DMS53 treated with DMSO at 0.1 percent for 48 hours (cell line): ENCODE measurements around the gene SYNE4.
"Not testable (repeated sequence)": the region's sequence is repeated elsewhere in the genome, so short reads cannot be mapped to it uniquely, and the experiment has no call there.

ENCODE experiments used
- DNase-seq: peaks from one replicate; lab custom pipeline; 2025; ENCODE audit not compliant: unreplicated experiment; lab: John Stamatoyannopoulos, UW

Gene SYNE4

GRCh38 chr19:36008336-36008978 is at the start of gene SYNE4:
TSS of gene SYNE4 (minus strand) at chr19:36008813. CDS start at chr19:36008681, 132 bp downstream.
- DNase-seq, result peak; percentile 89

- peak; percentile 97 for DNase-seq
Measured at GRCh38 chr19:36054733-36055686, 46.4 kb upstream of the SYNE4 start, which contains the start of gene WDR62. TSS of gene WDR62 (plus strand) at chr19:36054897. CDS start at chr19:36054972, 75 bp downstream.

- DNase-seq, result peak; percentile 99
Measured at GRCh38 chr19:36054119-36054732, 45.6 kb upstream of the SYNE4 start, which contains the start of gene THAP8. TSS of gene THAP8 (minus strand) at chr19:36054285. CDS start at chr19:36054217, 68 bp downstream.

GRCh38 chr19:36051637-36052036 is 43.0 kb upstream of the SYNE4 start:
- no peak for DNase-seq

GRCh38 chr19:36051236-36051635 is 42.6 kb upstream of the SYNE4 start:
- DNase-seq, result no peak

- DNase-seq, result peak; percentile 22
Measured at GRCh38 chr19:36049080-36049698, 40.6 kb upstream of the SYNE4 start.

- no peak for DNase-seq
Measured at GRCh38 chr19:36047835-36048234, 39.2 kb upstream of the SYNE4 start.

GRCh38 chr19:36046443-36047050 is 37.9 kb upstream of the SYNE4 start:
- no peak for DNase-seq

- DNase-seq, result no peak
Measured at GRCh38 chr19:36043952-36044351, 35.3 kb upstream of the SYNE4 start.

GRCh38 chr19:36041831-36042230 is 33.2 kb upstream of the SYNE4 start:
- no peak for DNase-seq

GRCh38 chr19:36041092-36041491 is 32.5 kb upstream of the SYNE4 start:
- DNase-seq, result not testable (repeated sequence)

- no peak for DNase-seq
Measured at GRCh38 chr19:36040495-36040894, 31.9 kb upstream of the SYNE4 start.

GRCh38 chr19:36032251-36033104 is 23.9 kb upstream of the SYNE4 start, which contains the start of gene CLIP3:
TSS of gene CLIP3 (minus strand) at chr19:36032873. CDS start at chr19:36032357, 516 bp downstream.
- peak; percentile 17 for DNase-seq

- no peak for DNase-seq
Measured at GRCh38 chr19:36031308-36031707, 22.7 kb upstream of the SYNE4 start.

GRCh38 chr19:36030264-36031148 is 21.9 kb upstream of the SYNE4 start:
- peak; percentile 8 for DNase-seq

- no peak for DNase-seq
Measured at GRCh38 chr19:36028313-36029041, 19.9 kb upstream of the SYNE4 start.

- no peak for DNase-seq
Measured at GRCh38 chr19:36027696-36028095, 19.1 kb upstream of the SYNE4 start.
